ENCODE measurements around the gene ROBO2. TPM values are rescaled to one million over a fixed set of nuclear protein-coding genes. Genes with fewer than 3 reads are reported as not detected.

Gene ROBO2
- total and polyA plus RNA-seq, 10 of the 15 experiments (the other 5 are each of a cell fraction or from before 2014, with no cell fraction given) = 0.22 to 2.5 (median 0.81) TPM

DNA sequence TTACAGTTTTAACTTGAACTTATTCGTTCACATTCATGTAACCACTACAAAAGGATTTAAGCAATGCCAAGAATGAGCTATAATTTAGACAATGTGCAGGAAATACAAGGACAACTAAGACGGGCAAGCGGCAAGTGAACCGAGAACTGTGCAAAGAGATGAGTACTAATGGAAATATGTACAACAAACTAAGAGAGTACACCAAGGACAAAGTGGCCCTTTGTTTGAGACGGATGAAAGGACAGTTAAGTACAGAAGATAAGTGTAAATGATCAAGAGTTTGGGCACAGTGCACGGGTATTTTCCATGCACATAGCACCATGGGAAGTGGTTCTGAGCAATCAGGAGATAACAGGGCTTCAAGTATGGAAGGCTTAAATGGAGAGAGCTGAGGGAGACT, 281.7 kb downstream of the ROBO2 start (continued):
- TF ChIP-seq SKIL (IDR thresholded peaks at IDR 0.05; ENCODE audit: low read depth, poor library complexity, severe bottlenecking) = no peak

DNA sequence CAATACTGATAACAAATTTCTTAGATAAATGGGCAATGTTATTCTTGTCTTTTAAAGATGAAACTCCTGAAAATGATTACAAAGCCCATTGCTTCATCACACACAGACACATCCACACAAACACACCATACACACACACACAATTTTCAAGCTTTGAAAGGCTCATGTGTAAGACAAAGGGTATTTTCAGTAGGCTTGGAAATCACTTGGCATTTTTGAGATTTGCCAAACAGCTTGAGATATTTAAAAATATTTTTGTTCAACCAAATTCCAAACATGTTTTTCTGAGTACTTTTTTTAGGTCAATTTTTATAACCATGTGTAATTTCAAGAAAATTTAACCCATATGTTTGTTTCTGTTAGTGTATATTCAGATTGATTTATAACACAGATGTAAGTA, 283.7 kb downstream of the ROBO2 start:
- H3K4me1 ChIP-seq (ENCODE audit: control insufficient read depth, insufficient read depth, low read length) = no peaks in the 10 kb centered on the region
- H3K36me3 ChIP-seq (ENCODE audit: control insufficient read depth in 2 of 2, insufficient read depth in 2 of 2, low read length in 1 of 2) = no peaks in the 10 kb centered on the region
- in situ Hi-C loops (cut with MboI) (no loop called here), intact Hi-C loops (cut with micrococcal nuclease; ENCODE audit: unreplicated experiment) (no loop called here)
- H3K27ac ChIP-seq (ENCODE audit: control insufficient read depth, insufficient read depth) = no peak overlapping the region
- H3K27me3 ChIP-seq (replicated peaks in 1 of 2; ENCODE audit: control insufficient read depth in 2 of 2, insufficient read depth in 2 of 2, low read length in 1 of 2) = no peaks in the 10 kb centered on the region
- ChIA-PET CTCF (no interaction called here), RAD21 (ENCODE audit: unreplicated experiment) (no interaction called here), SMC1A (ENCODE audit: uncharacterized antibody, unreplicated experiment) (interaction anchor here (1.1 kb wide), 1 partner anchor 10 kb away, joined by 4 read pairs; no protein-coding TSS in a partner anchor), POLR2A (no interaction called here)
- no peaks in the 10 kb centered on the region for H3K79me2 ChIP-seq (ENCODE audit: control insufficient read depth, insufficient read depth, low read length)
- ATAC-seq (no peak), DNase-seq (ENCODE audit: low read depth, low spot score) (no peak), FAIRE-seq (no peak)
- TF ChIP-seq PRDM15 (CRISPR knock-in tag; IDR thresholded peaks at IDR 0.05) = no peak
- no peak for TF ChIP-seq ZBED1 (IDR thresholded peaks at IDR 0.05; ENCODE audit: borderline replicate concordance)
- no peak for TF ChIP-seq IKZF1 (conservative IDR thresholded peaks at IDR 0.05)
- no peak for TF ChIP-seq IRF4 (IDR thresholded peaks at IDR 0.05; ENCODE audit: low read depth, low read length)
- TF ChIP-seq, protein P1, sequence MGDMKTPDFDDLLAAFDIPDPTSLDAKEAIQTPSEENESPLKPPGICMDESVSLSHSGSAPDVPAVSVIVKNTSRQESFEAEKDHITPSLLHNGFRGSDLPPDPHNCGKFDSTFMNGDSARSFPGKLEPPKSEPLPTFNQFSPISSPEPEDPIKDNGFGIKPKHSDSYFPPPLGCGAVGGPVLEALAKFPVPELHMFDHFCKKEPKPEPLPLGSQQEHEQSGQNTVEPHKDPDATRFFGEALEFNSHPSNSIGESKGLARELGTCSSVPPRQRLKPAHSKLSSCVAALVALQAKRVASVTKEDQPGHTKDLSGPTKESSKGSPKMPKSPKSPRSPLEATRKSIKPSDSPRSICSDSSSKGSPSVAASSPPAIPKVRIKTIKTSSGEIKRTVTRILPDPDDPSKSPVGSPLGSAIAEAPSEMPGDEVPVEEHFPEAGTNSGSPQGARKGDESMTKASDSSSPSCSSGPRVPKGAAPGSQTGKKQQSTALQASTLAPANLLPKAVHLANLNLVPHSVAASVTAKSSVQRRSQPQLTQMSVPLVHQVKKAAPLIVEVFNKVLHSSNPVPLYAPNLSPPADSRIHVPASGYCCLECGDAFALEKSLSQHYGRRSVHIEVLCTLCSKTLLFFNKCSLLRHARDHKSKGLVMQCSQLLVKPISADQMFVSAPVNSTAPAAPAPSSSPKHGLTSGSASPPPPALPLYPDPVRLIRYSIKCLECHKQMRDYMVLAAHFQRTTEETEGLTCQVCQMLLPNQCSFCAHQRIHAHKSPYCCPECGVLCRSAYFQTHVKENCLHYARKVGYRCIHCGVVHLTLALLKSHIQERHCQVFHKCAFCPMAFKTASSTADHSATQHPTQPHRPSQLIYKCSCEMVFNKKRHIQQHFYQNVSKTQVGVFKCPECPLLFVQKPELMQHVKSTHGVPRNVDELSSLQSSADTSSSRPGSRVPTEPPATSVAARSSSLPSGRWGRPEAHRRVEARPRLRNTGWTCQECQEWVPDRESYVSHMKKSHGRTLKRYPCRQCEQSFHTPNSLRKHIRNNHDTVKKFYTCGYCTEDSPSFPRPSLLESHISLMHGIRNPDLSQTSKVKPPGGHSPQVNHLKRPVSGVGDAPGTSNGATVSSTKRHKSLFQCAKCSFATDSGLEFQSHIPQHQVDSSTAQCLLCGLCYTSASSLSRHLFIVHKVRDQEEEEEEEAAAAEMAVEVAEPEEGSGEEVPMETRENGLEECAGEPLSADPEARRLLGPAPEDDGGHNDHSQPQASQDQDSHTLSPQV (IDR thresholded peaks at IDR 0.05) = no peak
- no peak for TF ChIP-seq ETV6 (conservative IDR thresholded peaks at IDR 0.05 in 1 of 2, IDR thresholded peaks at IDR 0.05 in 1 of 2; ENCODE audit: borderline replicate concordance in 1 of 2, low read depth in 1 of 2)
- no peak for TF ChIP-seq CREB1 (IDR thresholded peaks at IDR 0.05; ENCODE audit: low read depth)
- no peak for TF ChIP-seq PAX5 (IDR thresholded peaks at IDR 0.05; ENCODE audit: borderline replicate concordance, low read depth, low read length)
- H3K4me2 ChIP-seq (ENCODE audit: control insufficient read depth, insufficient read depth) = no peak overlapping the region
- no peaks in the 10 kb centered on the region for H3K9me3 ChIP-seq (replicated peaks; ENCODE audit: control insufficient read depth, insufficient read depth, low read length)
- BruUV-seq (replicated peaks) = no TSS peak
- no peak overlapping the region for H2AFZ ChIP-seq (ENCODE audit: control insufficient read depth, low read depth, low read length)
- H3K4me3 ChIP-seq = no peak overlapping the region
- H3K9ac ChIP-seq (ENCODE audit: control insufficient read depth, insufficient read depth, low read length) = no peak overlapping the region
- H4K20me1 ChIP-seq (ENCODE audit: control insufficient read depth, insufficient read depth) = no peaks in the 10 kb centered on the region

All from GM12878 (cell line).